Measurements from ENCODE around the gene VPS13D.
A peak's percentile ranks its signal among the peaks of the same experiment; 100 is the strongest.

GRCh38 chr1:12339396-12339795, 109.6 kb downstream of the VPS13D start:
- TF ChIP-seq POLR2A (IDR thresholded peaks at IDR 0.05) (no peak), CTCF (IDR thresholded peaks at IDR 0.05 in 4 of 5, conservative IDR thresholded peaks at IDR 0.05 in 1 of 5) (peak in 3 of 5 experiments; percentile 6 to 30 (median 28))
